ENCODE measurements around the gene P2RY11.
A peak's percentile ranks its signal among the peaks of the same experiment; 100 is the strongest.

Gene P2RY11, protein sequence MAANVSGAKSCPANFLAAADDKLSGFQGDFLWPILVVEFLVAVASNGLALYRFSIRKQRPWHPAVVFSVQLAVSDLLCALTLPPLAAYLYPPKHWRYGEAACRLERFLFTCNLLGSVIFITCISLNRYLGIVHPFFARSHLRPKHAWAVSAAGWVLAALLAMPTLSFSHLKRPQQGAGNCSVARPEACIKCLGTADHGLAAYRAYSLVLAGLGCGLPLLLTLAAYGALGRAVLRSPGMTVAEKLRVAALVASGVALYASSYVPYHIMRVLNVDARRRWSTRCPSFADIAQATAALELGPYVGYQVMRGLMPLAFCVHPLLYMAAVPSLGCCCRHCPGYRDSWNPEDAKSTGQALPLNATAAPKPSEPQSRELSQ
- total RNA-seq: 14.6 reads per million, percentile 40 among the genes with 10 or more reads in this experiment

DNA sequence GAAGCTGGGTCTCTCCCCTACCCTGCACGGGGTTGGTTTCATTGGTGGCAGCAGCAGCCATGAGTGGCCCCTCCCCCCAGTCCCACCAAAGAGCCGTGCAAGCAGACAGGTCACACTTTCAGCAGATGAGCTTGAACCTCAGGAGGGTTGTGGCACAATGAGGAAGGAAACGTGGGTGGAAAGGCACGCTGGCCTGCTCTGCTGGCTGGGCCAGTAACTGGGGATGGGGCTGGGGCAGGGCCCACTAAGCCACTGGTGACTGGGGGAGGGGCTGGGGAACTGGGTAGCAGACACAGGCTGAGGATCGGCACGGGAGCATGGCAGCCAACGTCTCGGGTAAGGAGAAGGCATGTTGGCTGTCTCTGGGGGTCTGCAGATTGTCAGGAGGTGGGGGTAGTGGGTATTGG, at the start of gene P2RY11:
TSS of gene P2RY11 (plus strand) at position 289 of the 407 bp plus-strand sequence. CDS start at position 318, 29 bp downstream.
- DNase-seq: no peak

DNA sequence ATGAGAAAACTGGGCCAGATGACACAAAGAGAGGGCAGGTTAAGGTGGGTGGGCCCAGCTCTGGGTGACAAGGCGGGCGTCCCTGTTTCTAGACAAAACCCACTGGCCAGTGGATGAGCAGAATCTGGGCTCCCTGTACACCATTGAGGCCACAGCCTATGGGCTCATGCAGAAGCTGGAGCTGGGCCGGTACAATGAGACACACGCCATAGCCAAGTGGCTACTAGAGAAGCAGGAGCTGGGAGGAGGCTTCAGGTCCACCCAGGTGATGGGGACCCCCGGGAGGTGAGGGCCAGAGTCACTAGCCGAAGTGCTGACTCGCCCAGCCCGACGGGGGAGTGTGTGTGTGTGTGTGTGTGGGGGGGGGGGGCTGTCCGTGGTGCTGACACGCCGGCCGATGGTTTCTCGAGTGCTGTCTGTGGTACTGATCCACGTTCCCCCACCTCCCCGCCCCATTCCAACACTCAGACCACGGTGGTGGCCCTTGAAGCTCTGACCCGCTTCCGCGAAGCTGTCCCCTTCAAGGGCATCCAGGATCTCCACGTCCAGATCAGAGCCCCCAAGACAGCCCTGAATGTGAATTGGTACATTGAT, 49.7 kb upstream of the P2RY11 start:
- DNase-seq: no peak

DNA sequence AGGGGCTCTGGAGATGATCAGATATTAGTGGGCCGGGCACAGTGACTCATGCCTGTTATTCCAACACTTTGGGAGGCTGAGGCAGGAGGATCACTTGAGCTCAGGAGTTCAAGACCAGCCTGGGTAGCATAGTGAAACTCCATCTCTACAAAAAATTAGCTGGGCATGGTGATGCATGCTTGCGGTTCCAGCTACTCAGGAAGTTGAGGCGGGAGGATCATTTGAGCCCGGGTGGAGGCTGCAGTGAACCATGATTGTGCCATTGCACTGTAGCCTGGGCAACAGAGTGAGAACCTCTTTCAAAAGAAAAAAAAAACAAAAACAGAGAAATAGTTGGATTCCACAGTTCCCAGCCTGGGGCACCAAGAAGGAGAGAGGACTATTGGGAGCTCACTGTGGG, 43.3 kb upstream of the P2RY11 start:
- no peak for DNase-seq

DNA sequence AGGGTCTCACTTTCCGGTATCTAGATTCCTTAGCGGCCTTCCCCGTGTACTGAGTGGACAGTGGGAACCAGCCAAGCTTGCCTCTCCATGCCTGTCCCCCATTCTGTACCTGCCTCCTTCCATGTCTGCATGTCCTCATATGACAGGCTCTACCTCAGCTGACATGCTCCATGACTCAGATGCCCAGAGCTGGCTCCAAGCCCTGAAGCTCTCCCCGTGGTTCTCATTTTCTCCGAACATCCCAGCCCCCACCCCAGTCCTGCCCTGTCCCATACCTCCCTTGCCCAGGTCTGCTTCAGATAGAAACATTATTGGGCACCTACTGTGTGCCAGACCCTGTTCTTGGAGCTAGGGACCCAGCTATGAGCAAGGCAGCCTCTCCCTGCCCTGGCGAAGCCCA, 42.4 kb upstream of the P2RY11 start:
- DNase-seq: no peak

DNA sequence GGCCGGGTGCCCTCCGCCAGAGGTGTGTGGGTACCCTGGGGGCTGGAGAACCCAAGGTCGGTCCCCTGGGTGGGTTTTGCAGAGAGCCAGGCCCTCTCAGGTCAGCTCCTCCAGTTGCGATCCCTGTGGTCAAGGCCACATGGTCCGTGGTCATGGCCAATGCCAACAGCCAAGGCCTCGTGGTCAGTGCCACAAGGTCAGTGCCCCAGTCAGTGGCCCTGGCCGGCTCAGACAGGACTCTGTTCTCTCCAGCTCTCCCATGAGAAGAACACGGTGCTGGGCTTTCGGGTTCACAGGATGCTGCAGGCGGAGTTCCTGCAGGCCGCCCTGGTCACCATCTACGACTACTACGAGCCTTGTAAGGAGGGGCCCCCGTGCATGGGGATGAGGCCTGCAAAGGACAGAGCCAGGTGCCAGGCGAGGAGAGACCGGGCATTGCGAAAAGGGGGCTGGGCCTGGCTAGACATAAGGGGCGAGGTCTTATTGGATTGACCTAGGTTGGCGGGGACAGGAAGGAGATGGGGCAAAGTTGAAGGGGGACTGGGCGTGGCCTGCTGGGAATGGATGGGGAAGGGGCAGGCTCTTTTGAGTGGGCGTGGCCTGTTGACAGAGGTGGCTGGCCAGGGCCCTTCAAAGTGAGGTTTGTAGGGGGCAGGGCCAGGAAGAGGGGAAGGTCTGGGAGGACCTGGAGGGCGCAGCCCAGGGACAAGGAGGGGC, 40.6 kb upstream of the P2RY11 start:
- DNase-seq: no peak

DNA sequence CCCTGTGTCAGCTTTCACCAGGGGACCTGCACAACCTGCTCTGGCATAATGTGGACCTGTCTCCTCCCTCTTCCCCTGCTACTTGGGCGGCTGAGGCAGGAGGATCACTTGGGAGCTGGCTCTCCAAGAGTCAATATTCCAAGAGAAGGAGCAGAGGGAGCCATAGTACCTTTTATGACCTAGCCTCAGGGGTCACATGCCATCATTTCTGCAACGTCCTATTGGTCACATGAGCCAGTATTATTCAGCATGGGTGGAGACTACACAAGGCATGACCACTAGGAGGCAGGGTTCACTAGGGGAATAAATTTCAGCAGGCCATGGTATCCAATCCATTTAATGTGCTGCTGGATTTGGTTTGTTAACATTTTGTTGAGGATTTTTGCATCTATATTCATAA, 37.3 kb upstream of the P2RY11 start:
- peak; percentile 44 for DNase-seq

DNA sequence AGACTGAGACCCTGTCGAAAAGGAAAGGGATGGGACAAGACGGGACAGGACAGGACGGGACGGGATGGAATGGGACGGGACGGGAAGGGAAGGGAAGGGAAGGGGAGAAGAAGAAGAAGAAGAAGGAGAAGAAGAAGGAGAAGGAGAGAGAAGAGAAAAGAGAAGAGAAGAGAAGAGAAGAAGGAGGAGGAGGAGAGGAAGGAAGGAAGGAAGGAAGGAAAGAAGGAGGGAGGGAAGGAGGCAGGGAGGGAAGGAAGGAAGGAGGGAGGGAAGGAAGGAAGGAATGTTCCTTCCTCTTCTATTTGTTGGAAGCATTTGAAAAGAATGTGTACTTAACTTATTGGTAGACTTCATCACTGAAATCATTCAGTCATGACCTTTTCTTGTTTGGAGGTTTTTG, 35.0 kb upstream of the P2RY11 start:
- no peak for DNase-seq

DNA sequence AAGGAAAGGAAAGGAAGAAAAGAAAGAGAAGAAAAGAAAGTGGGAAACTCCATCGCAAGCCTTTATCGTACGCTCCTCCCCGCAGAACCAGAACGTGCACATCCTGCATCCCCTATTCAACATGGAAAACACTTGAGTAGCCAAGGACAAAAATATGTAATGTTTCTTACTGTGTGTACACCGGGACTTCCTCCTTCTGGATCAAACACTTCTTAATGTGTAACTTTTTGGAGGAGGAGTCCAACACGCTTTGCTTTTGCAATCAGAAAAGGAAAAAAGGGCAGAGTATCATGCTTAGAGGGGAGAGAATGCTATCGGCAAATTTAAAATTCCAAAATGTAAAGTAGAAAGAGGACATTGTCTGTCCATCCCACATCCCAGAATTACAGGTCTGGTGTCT, 33.2 kb upstream of the P2RY11 start:
- DNase-seq: no peak

DNA sequence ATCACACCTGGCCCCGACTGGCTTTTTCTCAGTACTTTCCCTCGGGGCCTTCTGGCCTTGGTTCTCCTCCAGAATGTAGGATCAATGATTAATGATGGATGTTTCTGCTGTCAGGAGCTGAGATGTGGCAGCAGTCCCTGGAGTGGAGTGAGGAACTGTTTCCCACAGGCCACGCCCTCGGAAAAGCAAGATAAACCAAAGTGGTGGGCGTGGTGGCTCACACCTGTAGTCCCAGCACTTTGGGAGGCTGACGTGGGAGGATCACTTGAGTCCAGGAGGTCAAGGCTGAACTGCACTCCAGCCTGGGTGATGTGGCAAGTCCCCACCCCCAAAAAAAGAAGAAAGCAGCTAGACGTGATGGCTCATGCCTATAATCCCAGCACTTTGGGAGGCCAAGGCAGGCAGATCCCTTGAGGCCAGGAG, 32.5 kb upstream of the P2RY11 start:
- DNase-seq: no peak

DNA sequence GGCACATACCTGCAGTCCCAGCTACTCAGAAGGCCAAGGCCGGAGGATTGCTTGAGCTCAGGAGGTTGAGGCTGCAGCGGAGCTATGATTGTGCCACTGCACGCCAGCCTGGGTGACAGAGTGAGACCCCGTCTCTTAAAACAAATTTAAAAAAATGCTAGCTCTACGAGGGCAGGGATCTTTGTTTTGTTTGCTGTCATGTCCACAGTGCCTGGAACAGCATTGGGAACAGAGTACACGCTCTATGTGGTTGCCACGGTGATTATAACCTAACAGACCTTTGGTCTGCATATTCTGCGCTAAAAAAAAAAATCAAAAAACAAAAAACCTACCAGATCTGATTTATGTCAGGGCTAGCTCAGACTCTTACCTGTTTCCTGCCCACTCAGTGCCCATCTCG, 27.6 kb upstream of the P2RY11 start:
- DNase-seq: no peak

DNA sequence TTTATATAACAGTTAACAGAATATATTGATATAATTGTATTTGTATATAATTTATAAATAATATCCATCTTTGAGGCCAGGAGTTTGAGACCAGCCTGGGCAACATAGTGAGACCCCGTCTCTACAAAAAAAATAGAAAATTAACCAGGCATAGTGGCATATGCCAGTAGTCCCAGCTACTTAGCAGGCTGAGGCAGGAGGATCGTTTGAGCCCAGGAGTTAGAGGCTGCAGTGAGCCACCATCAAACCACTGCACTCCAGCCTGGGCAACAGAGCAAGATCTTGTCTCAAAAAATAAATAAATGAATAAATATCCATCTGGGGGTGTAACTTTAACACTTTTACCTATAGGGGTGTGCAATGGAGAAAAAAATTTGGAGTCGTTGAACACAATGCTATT, 26.7 kb upstream of the P2RY11 start:
- DNase-seq: no peak

DNA sequence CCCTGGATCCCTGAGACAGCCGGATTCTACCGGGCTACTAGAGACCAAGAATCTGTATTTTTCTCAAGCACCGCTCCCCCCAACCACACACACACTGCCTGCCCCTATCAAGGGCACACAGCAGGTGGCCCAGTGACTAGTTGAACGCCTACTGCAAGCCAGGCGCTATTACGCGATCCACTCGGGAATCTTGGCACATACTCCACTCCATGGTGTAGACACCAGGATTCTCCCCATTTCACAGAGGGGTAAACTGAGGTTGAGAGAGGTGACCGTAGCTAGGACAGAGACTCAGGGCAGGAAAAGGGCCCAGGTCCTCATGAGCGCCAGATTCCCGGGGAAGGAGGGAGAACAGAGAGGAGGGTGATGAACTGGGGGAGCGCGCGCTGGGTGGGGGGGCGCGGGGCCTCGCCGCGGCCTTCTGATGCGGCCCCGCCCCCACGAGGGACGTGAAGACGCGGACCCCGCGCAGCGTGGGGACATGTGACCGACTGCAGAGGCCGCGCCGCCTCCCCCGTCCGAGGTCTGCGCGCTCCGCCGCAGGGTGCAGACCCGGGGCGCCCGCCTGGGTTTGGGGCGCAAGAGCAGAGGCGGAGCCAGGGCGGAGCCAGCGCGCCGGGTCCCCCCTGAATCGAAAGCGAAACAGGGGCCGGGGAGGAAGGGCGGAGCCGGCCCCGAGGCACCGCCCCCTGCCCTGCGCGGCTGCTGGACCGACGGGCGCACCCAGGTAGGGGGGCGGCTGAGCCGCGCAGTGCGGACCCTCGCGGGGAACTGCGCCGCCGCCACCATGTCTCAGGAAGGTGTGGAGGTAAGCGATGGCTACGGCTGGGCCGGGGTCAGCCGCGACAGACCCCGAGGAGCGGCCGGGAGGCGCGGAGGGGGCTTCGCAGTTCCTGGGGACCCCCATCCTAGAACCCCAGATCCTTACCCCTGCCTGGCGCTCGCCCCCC, 25.6 kb upstream of the P2RY11 start, which contains the start of gene SHFL:
TSS of gene SHFL (plus strand) at position 677 of the 950 bp plus-strand sequence. CDS start at position 788, 111 bp downstream.
- peak; percentile 80 for DNase-seq

DNA sequence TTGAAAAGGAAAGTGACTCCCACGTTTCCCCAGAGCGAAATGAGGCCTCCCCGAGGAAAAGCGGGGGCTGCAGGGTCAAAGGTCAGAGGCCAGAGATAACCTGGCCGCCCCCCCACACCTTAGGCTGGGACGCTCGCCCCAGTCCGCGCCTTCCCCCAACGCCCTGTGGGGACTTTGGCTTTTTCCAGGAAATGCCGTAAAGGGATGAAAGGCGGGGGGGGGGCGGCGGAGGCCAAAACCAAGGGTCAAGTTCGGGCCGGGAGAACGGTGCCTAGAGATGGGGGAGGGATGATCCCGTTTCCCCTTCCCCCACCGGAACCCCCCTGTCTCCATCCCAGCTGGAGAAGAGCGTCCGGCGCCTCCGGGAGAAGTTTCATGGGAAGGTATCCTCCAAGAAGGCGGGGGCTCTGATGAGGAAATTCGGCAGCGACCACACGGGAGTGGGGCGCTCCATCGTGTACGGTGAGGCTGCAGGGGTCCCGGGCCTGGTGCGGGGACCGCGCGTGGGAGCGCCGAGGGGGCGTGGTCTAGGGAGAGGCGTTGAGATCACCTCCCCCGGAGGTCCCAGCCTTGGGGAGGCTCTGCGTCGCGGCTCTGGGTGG, 24.8 kb upstream of the P2RY11 start:
- no peak for DNase-seq

DNA sequence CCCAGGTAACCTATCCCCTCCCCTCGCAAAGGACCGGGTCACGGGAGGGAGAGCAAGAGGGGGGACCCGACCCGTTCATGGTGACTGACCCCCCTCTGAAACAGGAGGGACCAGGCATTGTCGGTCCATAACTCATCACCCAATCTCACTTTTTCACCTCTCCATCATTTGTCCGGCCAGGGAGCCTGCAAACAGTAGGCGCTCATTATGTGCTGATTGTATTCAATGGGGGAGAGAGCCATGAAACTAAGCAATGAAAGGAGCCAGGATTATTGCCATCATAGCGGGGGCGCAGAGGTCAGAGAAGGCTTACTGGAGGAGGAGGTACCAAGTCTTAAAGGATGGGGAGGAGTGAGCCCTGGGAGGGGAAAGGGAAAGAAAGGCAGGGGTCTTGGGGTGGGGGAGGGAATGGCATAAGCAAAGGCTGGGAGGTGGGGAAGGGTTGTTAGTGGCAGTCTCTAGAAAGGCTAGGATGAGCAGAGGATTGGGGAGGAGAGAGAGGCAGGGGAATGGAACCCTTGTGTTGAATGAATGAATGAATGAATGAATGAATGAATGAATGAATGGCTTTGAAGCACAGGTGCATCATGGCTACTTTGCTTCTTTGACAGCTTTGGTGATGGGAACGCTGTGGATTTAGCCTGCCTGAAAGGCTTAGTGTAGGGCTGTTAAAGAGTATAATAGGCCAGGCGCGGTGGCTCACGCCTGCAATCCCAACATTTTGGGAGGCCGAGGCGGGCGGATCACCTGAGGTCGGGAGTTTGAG, 24.0 kb upstream of the P2RY11 start:
- no peak for DNase-seq

DNA sequence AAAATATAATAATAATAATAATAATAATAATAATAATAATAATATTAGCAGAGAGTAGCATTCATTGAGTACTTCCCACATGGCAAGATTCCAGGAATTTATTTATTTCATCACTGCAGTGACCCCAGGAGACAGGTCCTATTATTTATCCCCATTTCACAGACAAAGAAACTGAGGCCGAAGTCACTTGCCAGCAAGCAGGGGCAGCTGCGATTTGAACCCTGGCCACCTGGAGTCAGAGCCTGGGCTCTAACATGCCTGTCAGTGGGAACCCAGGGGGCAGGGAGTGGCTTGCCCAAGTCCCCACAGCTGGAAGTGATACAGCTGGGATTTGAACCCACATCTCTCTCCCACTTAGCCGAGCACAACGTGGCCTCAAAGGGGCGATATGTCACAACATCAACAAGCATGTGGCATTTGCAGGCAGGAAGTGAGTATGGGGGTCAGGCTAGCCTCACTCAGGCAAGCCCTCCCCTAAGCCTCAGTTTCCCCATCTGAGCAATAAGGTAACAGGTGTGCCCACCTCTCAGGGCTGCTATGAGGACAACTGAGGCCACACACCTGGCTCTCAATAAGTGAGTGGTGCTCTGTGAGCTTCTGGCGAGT, 22.4 kb upstream of the P2RY11 start:
- no peak for DNase-seq

DNA sequence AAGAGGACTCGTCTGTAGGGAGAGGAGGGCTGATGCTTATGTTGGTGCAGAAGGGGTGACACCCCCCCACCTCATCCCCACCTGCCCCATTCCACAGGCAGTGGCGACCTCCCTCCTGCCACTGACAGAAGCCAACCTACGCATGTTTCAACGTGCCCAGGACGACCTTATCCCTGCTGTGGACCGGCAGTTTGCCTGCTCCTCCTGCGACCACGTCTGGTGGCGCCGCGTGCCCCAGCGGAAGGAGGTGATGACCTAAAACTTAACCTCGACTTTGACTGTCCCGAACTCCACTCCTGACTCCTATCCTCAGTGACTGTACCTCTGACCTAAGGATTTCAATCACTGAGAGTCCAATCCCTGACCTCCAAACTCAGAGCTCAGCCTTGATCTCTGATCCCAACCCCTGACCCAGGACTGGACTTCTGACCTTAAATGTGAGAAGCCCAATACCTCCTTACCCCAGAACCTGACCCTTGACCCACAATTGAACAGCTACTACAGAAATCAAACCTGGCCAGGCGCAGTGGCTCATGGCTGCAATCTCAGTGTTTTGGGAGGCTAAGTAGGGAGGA, 21.6 kb upstream of the P2RY11 start:
- DNase-seq: no peak

DNA sequence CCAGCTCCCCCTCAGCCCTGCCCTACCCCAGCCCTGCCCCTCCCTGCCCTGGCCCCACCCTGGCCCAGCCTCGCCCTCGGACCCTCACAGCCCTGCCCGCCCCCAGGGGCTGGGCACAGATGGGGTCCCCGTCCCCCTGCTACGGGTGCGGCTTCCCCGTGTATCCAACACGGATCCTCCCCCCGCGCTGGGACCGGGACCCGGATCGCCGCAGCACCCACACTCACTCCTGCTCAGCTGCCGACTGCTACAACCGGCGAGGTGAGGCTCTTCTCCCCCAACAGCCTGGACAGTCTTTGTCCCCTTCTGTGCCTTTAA, 20.2 kb upstream of the P2RY11 start:
- DNase-seq: no peak

DNA sequence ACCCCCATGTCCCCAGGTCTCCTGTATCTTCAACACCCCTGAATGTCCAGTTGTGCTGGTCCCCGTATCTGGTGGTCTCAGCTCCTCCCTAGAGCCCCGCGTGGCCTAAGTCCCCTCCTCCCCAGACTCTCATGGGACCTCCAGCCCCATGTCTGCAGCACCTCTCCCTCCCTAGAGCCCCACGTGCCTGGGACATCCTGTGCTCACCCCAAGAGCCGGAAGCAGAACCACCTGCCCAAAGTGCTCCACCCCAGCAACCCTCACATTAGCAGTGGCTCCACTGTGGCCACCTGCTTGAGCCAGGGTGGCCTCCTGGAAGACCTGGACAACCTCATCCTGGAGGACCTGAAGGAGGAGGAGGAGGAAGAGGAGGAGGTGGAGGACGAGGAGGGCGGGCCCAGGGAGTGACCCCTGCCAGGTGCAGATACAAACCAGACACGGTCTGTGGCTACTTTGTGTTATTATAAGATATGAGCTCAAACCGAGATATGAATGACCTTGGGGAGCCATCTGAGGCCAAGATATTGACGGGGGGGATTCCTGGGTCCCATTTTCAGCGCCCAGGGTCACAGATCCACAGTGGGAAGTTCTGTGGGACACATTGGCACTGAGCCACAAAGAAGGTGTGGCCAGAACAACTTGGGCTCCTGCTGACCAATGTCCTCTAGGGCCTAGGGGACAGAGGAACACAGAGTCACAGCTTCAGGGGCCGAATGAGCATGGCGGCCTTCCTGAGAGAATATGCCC, 19.4 kb upstream of the P2RY11 start:
- no peak for DNase-seq

DNA sequence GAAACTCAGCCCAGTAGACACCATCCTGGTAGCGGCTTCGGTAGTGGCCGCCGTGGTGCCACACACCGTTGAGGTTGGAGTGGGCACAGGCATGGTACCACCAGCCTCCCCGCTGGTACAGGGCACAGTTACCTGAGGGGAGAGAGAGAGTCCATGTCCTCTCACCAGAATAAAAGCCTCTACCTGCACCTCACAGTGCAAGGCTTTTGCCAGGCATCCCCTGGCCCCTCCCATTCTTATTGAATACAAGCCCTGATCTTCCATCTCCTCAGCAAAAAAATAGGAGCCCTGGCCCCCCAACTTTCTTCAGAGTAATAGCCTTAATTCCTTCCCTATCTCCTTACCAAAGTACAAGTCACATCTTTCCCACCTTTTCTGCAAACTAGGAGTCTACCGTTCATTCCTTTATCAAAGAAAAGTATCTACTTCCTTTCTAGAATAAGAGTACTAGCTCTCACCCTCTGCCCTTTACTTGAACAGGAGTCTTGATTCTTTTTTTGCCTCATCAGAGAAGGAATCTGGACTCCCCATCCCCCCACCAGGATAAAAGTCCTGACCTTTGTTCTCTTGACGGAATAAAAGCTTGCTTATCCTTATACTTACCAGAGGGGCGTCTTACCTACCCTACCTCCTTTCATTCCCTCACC, 18.7 kb upstream of the P2RY11 start:
- no peak for DNase-seq

All from effector CD4-positive, alpha-beta T cell (primary cell).